Kidney glomerular epithelial cell (primary cell): ENCODE measurements around the gene TMEM245.
"Not testable (repeated sequence)": the region's sequence is repeated elsewhere in the genome, so short reads cannot be mapped to it uniquely, and the experiment has no call there.

Experiments
- DNase-seq: peaks from one replicate; lab custom pipeline; 2025; lab: John Stamatoyannopoulos, UW

TMEM245 gene

DNA sequence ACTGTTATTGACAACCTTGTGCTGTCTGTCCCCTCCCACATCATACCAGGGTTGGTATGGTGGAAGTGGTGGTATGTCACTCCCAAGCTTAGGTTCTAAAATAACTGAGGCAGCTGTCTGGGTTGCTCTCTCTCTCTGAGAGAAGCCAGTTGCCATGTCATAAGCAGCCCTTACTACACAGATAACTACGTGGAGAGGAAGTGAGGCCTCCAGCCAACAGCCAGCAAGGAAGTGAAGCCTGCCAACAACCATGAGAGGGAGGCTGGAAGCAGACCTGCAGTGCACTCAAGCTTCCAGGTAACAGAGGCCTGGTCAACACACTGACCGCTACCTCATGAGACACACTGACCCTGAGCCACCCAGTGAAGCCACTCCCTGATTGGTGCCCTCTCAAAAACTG, 125.1 kb downstream of the TMEM245 start:
- DNase-seq = peak; percentile 5

GRCh38 chr9:108991479-108991878, 128.3 kb downstream of the TMEM245 start:
- DNase-seq = no peak

GRCh38 chr9:108983885-108984284, 135.9 kb downstream of the TMEM245 start:
- DNase-seq = no peak

DNA sequence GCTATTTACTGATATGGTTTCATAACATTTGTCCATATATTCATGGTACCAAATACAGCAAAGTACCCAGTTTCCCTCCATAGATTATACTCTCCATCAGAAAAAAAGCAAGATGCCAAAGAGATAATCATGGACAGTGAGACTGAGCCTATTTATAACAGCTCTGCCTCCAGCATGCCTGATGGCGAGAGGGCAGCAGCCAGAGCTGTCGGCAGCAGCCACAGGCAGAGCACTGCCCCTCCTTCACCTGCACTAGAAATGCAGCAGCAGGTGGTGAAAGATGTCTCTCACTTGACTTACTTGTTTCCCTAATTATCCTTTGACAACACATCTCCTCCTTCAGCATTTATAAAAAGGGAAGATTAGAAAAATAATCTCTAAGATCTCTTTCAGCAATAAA, 138.9 kb downstream of the TMEM245 start:
- DNase-seq = no peak

DNA sequence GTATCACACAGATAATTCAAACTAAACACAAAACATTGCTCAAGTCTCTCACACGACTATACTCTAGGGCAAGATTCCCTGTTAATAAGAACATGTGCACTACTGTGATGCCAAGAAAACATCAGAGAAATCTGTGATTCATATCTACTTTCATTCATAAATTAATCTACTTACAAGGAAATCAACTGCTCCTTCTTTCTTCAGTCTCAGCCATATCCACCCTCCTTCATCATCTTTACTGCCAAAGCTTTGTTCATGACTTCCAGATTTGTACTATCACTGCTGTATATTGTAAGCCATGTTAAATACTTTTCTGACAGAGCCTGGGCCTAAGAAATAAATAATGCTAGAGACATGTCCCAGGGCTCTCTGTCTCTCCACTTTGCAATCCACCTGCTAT, 141.5 kb downstream of the TMEM245 start:
- DNase-seq = no peak

DNA sequence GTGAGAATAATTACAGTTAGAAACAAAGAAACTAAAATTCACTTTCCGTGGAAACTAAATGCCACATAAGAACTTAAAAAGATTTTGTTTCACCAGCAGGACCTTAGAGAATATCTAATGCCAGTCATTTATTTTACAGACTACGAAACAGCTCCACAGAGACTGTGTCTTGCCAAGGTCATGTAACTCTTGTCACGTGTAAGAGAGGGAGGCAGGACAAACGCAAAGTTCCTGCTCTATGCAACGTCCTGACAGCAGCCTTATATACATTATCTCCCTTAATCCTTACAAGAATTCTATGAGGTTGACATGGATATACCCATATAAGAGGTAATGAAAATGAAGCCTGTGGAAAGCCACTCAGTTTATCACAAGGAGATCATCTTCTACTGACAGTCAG, 145.9 kb downstream of the TMEM245 start:
- no peak for DNase-seq

DNA sequence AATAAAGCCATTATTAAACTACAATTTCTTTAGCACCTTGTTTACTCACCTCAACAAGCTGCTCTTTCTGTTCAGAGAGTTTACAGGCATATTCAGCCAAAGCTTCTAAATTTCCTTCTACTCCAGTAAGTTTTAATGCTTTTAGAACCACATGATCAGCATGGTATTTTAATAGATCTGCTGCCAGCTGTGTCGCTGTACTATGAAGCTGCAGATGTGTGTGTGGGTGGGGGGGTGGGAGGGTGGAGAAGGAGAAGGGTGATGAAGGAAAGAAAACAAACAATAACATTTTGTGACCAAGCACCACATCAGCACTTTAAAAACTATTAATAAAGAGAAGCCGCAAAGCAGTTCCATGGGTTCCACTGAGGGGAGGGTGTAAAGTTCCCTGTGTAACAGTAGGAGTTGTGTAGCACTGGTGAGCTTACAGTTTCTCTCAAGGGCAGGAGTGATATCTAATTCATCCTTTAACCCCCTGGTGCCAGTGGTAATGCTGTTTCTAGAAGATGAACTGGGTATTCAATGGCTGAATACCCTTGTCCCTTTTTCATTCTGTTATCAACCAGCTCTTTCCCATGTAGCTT, 147.0 kb downstream of the TMEM245 start:
- DNase-seq = no peak

DNA sequence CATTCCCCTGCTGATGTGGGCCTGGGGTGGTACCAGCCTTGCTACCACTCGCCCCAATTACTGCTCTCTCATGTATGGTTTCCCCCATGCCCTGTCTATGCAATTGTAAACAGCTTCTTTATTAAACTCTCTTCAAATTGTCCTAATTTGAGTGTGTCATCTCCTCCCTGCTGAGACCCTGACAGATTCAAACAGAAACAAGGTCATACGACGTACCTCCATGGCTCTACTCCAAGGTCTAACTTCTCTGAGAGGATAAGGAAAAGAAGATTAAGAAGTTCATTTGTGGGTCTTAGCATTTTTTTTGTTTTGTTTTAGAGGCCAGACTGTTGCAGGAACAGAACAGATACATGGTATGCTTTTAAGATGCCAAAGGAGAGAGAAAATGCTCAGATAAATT, 147.6 kb downstream of the TMEM245 start:
- no peak for DNase-seq

- not testable (repeated sequence) for DNase-seq
Measured at GRCh38 chr9:108971392-108971791, 148.4 kb downstream of the TMEM245 start.

DNA sequence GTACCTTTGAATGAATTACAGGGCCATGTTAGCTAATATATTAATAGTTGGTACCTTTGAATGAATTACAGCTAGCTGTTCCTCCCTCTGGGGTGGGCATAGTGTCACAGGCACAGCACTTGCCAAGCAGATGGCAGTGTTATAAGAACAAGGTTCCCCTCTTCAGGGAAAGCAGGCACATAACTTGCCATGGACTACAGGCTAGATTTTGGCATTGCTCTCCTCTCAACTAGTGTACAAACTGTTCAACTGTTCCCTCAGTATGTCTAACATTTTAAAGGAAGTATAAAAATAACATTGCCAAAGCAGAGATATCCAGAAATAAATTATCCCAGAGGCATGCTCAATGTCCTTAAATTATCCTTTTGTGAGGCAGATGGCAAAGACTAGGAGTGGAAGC, 151.8 kb downstream of the TMEM245 start:
- no peak for DNase-seq
